Measurements from ENCODE around the gene SGMS1. TPM values are rescaled to one million over a fixed set of nuclear protein-coding genes. Genes with fewer than 3 reads are reported as not detected.

Gene SGMS1
- total RNA-seq, 4 donors from 2014 or later = 153 to 235 (median 186) TPM

GRCh38 chr10:50480054-50481007 is 143.4 kb downstream of the SGMS1 start:
- no peak overlapping the region for H3K4me3 ChIP-seq (ENCODE audit: low read depth, poor library complexity, severe bottlenecking)
- TF ChIP-seq, protein P1, sequence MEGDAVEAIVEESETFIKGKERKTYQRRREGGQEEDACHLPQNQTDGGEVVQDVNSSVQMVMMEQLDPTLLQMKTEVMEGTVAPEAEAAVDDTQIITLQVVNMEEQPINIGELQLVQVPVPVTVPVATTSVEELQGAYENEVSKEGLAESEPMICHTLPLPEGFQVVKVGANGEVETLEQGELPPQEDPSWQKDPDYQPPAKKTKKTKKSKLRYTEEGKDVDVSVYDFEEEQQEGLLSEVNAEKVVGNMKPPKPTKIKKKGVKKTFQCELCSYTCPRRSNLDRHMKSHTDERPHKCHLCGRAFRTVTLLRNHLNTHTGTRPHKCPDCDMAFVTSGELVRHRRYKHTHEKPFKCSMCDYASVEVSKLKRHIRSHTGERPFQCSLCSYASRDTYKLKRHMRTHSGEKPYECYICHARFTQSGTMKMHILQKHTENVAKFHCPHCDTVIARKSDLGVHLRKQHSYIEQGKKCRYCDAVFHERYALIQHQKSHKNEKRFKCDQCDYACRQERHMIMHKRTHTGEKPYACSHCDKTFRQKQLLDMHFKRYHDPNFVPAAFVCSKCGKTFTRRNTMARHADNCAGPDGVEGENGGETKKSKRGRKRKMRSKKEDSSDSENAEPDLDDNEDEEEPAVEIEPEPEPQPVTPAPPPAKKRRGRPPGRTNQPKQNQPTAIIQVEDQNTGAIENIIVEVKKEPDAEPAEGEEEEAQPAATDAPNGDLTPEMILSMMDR (IDR thresholded peaks at IDR 0.05) = no peak
- intact Hi-C loops (cut with DNase I; ENCODE audit: low total_unique reads) = no loop called here
- WGBS, 2 donors = 88 to 95% methylated on average over 8 to 9 of the region's 9 CpGs
- DNase-seq (ENCODE audit: low spot score in 2 of 2) = no peak

GRCh38 chr10:50477287-50478203 is 146.2 kb downstream of the SGMS1 start:
- DNase-seq (ENCODE audit: low spot score in 2 of 2) = no peak
- WGBS, 2 donors = 90 to 99% methylated on average over 4 of the region's 4 CpGs
- intact Hi-C loops (cut with DNase I; ENCODE audit: low total_unique reads) = no loop called here
- no peak for TF ChIP-seq POLR2A (IDR thresholded peaks at IDR 0.05)
- TF ChIP-seq, protein P1 (IDR thresholded peaks at IDR 0.05) = no peak
- H3K4me3 ChIP-seq (ENCODE audit: low read depth, poor library complexity, severe bottlenecking) = no peak overlapping the region

DNA sequence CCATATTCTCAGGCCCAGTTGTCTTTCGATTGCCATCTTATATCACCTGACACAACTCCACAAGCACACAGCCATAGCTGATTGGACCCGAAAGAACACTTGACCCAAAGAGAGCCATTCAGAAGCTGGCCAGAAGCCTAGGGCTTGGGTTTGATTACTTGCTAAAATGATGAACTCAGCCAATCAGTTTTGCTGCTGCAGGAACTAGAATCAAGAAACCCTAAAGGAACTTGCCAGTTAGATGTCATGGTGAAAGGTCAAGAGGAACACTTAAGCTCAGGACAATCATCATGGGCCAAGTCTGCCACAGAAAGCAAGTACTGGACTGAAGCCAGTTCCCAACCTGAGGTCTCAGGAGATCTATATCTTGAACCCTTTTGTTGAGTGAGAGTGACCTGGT is 150.0 kb downstream of the SGMS1 start:
- WGBS, 2 donors = 100% methylated on average over 2 of the region's 2 CpGs
- no peak for DNase-seq (ENCODE audit: low spot score in 2 of 2)
- intact Hi-C loops (cut with DNase I; ENCODE audit: low total_unique reads) = no loop called here
- no peak overlapping the region for H3K4me3 ChIP-seq (ENCODE audit: low read depth, poor library complexity, severe bottlenecking)
- no peak for TF ChIP-seq POLR2A (IDR thresholded peaks at IDR 0.05)
- TF ChIP-seq, protein P1 (IDR thresholded peaks at IDR 0.05) = no peak

DNA sequence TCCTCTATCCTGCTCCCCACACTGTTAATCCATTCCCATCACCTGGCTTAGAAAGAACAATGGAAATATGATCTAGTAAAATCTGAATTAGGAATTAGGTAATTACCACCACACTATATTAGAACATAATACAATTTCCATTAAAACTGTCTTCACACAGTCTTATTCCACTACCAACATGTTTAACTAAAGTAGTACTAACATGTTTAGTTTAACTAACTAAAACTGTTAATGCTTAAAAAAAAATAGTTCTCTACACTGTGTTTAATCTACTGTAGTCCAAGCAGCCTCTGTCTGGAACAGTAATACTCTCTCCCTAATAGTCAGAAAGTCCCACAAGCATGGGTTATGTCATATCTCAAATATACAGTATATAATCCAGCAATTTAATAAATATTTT is 150.8 kb downstream of the SGMS1 start:
- intact Hi-C loops (cut with DNase I; ENCODE audit: low total_unique reads) = no loop called here
- TF ChIP-seq, protein P1 (IDR thresholded peaks at IDR 0.05) = no peak
- TF ChIP-seq POLR2A (IDR thresholded peaks at IDR 0.05) = no peak
- H3K4me3 ChIP-seq (ENCODE audit: low read depth, poor library complexity, severe bottlenecking) = no peak overlapping the region
- no peak for DNase-seq (ENCODE audit: low spot score in 2 of 2)

DNA sequence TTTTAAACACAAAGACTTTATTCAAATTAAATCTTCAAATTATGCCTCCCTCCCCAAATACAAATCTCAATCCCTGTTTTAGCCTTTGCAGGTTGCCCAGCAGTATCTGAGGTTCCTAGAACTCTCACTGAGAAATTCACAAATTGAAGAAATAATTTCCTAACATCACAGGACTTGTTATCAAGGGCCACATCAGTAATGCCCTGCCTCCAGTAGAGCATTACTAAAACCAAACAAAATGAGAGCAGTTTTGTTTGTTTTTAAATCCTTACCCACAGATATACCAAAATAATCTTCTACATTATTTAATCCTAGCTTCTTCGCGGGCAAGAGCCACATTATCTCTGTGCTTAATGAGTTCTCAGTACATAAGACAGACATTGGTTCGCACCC is 152.2 kb downstream of the SGMS1 start:
- TF ChIP-seq POLR2A (IDR thresholded peaks at IDR 0.05) = no peak
- TF ChIP-seq, protein P1 (IDR thresholded peaks at IDR 0.05) = no peak

More for the DNA sequence above, 152.2 kb downstream of the SGMS1 start:
- H3K4me3 ChIP-seq (ENCODE audit: low read depth, poor library complexity, severe bottlenecking) = no peak overlapping the region
- no peak for DNase-seq (ENCODE audit: low spot score in 2 of 2)
- WGBS, 2 donors = 63 to 97% methylated on average over 3 of the region's 3 CpGs
- intact Hi-C loops (cut with DNase I; ENCODE audit: low total_unique reads) = no loop called here
